ENCODE data around the gene PYGO2. TPM values are rescaled to one million over a fixed set of nuclear protein-coding genes. Genes with fewer than 3 reads are reported as not detected.

PYGO2 gene
- total RNA-seq, 1 donor from 2014 or later, result 7.4 TPM

- Histone ChIP-seq H3K27me3 (ENCODE audit: control insufficient read depth, insufficient read depth, low read length) (no peaks in the 10 kb centered on the region), H3K36me3 (ENCODE audit: control insufficient read depth, insufficient read depth, low read length) (peaks cover 25% of the 10 kb centered on the region), H3K4me3 (ENCODE audit: low read depth, low read length) (peak overlapping the region; percentile 96)
- no peak for TF ChIP-seq CTCF (IDR thresholded peaks at IDR 0.05; ENCODE audit: insufficient read depth, low read length, severe bottlenecking)
- FAIRE-seq (no peak), DNase-seq (ENCODE audit: low read depth) (no peak)
Measured at GRCh38 chr1:155003766-155004351, 42.3 kb upstream of the PYGO2 start.

- TF ChIP-seq CTCF (IDR thresholded peaks at IDR 0.05; ENCODE audit: insufficient read depth, low read length, severe bottlenecking), result no peak
- no peak for DNase-seq (ENCODE audit: low read depth)
- FAIRE-seq, result no peak
Measured at GRCh38 chr1:155003227-155003765, 41.7 kb upstream of the PYGO2 start.

GRCh38 chr1:155002464-155003226 lies 41.1 kb upstream of the PYGO2 start, which contains the start of gene ZBTB7B:
ZBTB7B (plus strand) TSS chr1:155002802; CDS start chr1:155014661, 11,859 bp downstream.
- Histone ChIP-seq H3K4me3 (ENCODE audit: low read depth, low read length) (peak within 1 kb of the TSS; percentile 96), H3K27me3 (ENCODE audit: control insufficient read depth, insufficient read depth, low read length) (no peaks in the 10 kb centered on the region), H3K36me3 (ENCODE audit: control insufficient read depth, insufficient read depth, low read length) (peaks cover 21% of the 10 kb centered on the region)
- FAIRE-seq (no peak), DNase-seq (ENCODE audit: low read depth) (no peak)
- no peak for TF ChIP-seq CTCF (IDR thresholded peaks at IDR 0.05; ENCODE audit: insufficient read depth, low read length, severe bottlenecking)

More at GRCh38 chr1:155003227-155003765, 41.7 kb upstream of the PYGO2 start:
- H3K36me3 ChIP-seq (ENCODE audit: control insufficient read depth, insufficient read depth, low read length), result peaks cover 23% of the 10 kb centered on the region
- H3K27me3 ChIP-seq (ENCODE audit: control insufficient read depth, insufficient read depth, low read length), result no peaks in the 10 kb centered on the region
- H3K4me3 ChIP-seq (ENCODE audit: low read depth, low read length), result peak overlapping the region; percentile 96

GRCh38 chr1:155001675-155002463 lies 40.3 kb upstream of the PYGO2 start:
- Histone ChIP-seq H3K4me3 (ENCODE audit: low read depth, low read length) (peak overlapping the region; percentile 96), H3K36me3 (ENCODE audit: control insufficient read depth, insufficient read depth, low read length) (peaks cover 16% of the 10 kb centered on the region), H3K27me3 (ENCODE audit: control insufficient read depth, insufficient read depth, low read length) (no peaks in the 10 kb centered on the region)
- DNase-seq (ENCODE audit: low read depth) (peak; percentile 94), FAIRE-seq (no peak)
- TF ChIP-seq CTCF (IDR thresholded peaks at IDR 0.05; ENCODE audit: insufficient read depth, low read length, severe bottlenecking), result peak; percentile 32

GRCh38 chr1:155001425-155001674 lies 39.8 kb upstream of the PYGO2 start:
- no peak for FAIRE-seq

More at GRCh38 chr1:155001425-155001674, 39.8 kb upstream of the PYGO2 start:
- TF ChIP-seq CTCF (IDR thresholded peaks at IDR 0.05; ENCODE audit: insufficient read depth, low read length, severe bottlenecking), result no peak
- Histone ChIP-seq H3K27me3 (ENCODE audit: control insufficient read depth, insufficient read depth, low read length) (no peaks in the 10 kb centered on the region), H3K4me3 (ENCODE audit: low read depth, low read length) (peak overlapping the region; percentile 96), H3K36me3 (ENCODE audit: control insufficient read depth, insufficient read depth, low read length) (peaks cover 11% of the 10 kb centered on the region)
- no peak for DNase-seq (ENCODE audit: low read depth)
